Measurements from ENCODE around the gene RPS6KA5.

The RPS6KA5 gene

GRCh38 chr14:90938615-90939014 lies 121.8 kb downstream of the RPS6KA5 start:
- DNase-seq (ENCODE audit: low spot score): no peak

- no peak for DNase-seq (ENCODE audit: low spot score)
These were observed 123.5 kb downstream of the RPS6KA5 start for GRCh38 chr14:90936757-90937440.

GRCh38 chr14:90924621-90925340 lies 135.7 kb downstream of the RPS6KA5 start:
- DNase-seq (ENCODE audit: low spot score): no peak

GRCh38 chr14:90922141-90922540 lies 138.3 kb downstream of the RPS6KA5 start:
- DNase-seq (ENCODE audit: low spot score): no peak

- DNase-seq (ENCODE audit: low spot score): no peak
These were observed 149.3 kb downstream of the RPS6KA5 start for GRCh38 chr14:90911121-90911520.

GRCh38 chr14:90907178-90907577 lies 153.3 kb downstream of the RPS6KA5 start:
- no peak for DNase-seq (ENCODE audit: low spot score)

- DNase-seq (ENCODE audit: low spot score): no peak
These were observed 154.9 kb downstream of the RPS6KA5 start for GRCh38 chr14:90905531-90905930.

- peak; percentile 76 for DNase-seq (ENCODE audit: low spot score)
These were observed 157.3 kb downstream of the RPS6KA5 start for GRCh38 chr14:90903101-90903500.

GRCh38 chr14:90900476-90901083 lies 159.9 kb downstream of the RPS6KA5 start:
- peak; percentile 6 for DNase-seq (ENCODE audit: low spot score)

GRCh38 chr14:90897022-90897421 lies 163.4 kb downstream of the RPS6KA5 start:
- DNase-seq (ENCODE audit: low spot score): no peak

GRCh38 chr14:90894241-90894640 lies 166.2 kb downstream of the RPS6KA5 start:
- DNase-seq (ENCODE audit: low spot score): peak; percentile 32

- DNase-seq (ENCODE audit: low spot score): no peak
These were observed 166.9 kb downstream of the RPS6KA5 start for GRCh38 chr14:90893510-90893909.

GRCh38 chr14:90892970-90893369 lies 167.5 kb downstream of the RPS6KA5 start:
- DNase-seq (ENCODE audit: low spot score): no peak

- no peak for DNase-seq (ENCODE audit: low spot score)
These were observed 169.1 kb downstream of the RPS6KA5 start for GRCh38 chr14:90891326-90891725.

- DNase-seq (ENCODE audit: low spot score): no peak
These were observed 170.0 kb downstream of the RPS6KA5 start for GRCh38 chr14:90890322-90891020.

- DNase-seq (ENCODE audit: low spot score): no peak
These were observed 174.1 kb downstream of the RPS6KA5 start for GRCh38 chr14:90886297-90886815.

GRCh38 chr14:90883782-90884181 lies 176.7 kb downstream of the RPS6KA5 start:
- no peak for DNase-seq (ENCODE audit: low spot score)

GRCh38 chr14:90883197-90883596 lies 177.2 kb downstream of the RPS6KA5 start:
- no peak for DNase-seq (ENCODE audit: low spot score)

GRCh38 chr14:90880282-90880681 lies 180.2 kb downstream of the RPS6KA5 start:
- no peak for DNase-seq (ENCODE audit: low spot score)

- no peak for DNase-seq (ENCODE audit: low spot score)
These were observed 185.8 kb downstream of the RPS6KA5 start for GRCh38 chr14:90874599-90874998.

- no peak for DNase-seq (ENCODE audit: low spot score)
These were observed 188.7 kb downstream of the RPS6KA5 start for GRCh38 chr14:90871605-90872233.
